ENCODE results near the gene HEY2.

DNA sequence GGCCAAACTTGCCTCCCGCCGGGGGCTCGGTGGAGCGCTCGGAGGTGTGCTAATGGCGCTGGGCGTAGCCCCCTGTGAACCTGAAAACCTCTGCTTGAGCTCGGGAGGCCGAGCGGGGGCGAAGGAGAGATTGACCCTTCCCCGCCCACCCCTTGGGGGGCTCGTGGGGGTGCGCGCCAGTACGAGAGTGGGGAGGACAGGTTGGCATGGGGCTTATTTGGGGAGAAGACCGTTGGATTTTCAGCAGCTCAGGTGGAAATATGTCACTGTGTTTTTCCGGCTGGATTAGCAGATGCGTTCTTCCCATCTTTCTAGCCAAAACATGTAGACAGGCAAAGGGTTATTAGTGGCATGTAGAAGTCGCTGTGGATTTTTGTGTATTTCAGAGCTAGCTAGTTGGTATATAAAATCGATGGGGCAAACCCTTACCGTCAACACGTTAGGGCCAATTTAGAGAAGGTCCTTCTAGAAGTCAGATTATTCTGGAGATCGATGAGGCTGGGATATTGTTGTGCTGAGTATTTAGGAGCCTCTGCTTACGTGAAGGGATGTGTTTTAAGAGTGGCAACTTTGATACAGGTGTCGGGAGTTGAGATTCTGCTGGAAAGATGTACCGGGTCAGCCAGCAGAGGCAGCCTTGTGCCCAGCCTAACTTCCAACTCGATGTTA, 41.9 kb downstream of the HEY2 start:
- TF ChIP-seq, protein P1, sequence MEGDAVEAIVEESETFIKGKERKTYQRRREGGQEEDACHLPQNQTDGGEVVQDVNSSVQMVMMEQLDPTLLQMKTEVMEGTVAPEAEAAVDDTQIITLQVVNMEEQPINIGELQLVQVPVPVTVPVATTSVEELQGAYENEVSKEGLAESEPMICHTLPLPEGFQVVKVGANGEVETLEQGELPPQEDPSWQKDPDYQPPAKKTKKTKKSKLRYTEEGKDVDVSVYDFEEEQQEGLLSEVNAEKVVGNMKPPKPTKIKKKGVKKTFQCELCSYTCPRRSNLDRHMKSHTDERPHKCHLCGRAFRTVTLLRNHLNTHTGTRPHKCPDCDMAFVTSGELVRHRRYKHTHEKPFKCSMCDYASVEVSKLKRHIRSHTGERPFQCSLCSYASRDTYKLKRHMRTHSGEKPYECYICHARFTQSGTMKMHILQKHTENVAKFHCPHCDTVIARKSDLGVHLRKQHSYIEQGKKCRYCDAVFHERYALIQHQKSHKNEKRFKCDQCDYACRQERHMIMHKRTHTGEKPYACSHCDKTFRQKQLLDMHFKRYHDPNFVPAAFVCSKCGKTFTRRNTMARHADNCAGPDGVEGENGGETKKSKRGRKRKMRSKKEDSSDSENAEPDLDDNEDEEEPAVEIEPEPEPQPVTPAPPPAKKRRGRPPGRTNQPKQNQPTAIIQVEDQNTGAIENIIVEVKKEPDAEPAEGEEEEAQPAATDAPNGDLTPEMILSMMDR (conservative IDR thresholded peaks at IDR 0.05), result peak; percentile 75
- no peak for TF ChIP-seq ZFX (IDR thresholded peaks at IDR 0.05)

All from C4-2B (cell line).